Body of pancreas (tissue), 4 donors: ENCODE data around the gene ST3GAL3. TPM values are rescaled to one million over a fixed set of nuclear protein-coding genes. Genes with fewer than 3 reads are reported as not detected.

ENCODE experiments used
- ATAC-seq: fragments of 150-250 bp; one replicate; pipeline ENCODE4 v1.9.1; 2016
- DNase-seq, 4 donors: peaks; one replicate each; pipeline ENCODE4 v3.0.0-alpha.2; 2019
- H3K27ac ChIP-seq, 4 donors: fragments of 200-600 bp; sonication (generic); 1 replicate in 3 of 4; 2 replicates in 1 of 4; pipeline versions ENCODE4 v1.5.1 to v1.6.1; 2016 to 2019; ENCODE audit warnings: mild to moderate bottlenecking in 1 of 4, mixed read lengths in 1 of 4, moderate library complexity in 1 of 4
- H3K27me3 ChIP-seq, 2 donors: fragments of 200-600 bp; sonication (generic); one replicate each; pipeline ENCODE4 v1.6.0; 2016; ENCODE audit warnings: mild to moderate bottlenecking in 1 of 2
- H3K36me3 ChIP-seq, 2 donors: fragments of 200-600 bp; sonication (generic); replicated peaks in 1 of 2; 2 replicates each; pipeline ENCODE4 v1.5.1; 2016; ENCODE audit warnings: low read depth in 2 of 2; ENCODE audit not compliant: insufficient read depth in 1 of 2
- H3K4me1 ChIP-seq: fragments of 200-600 bp; sonication (generic); one replicate; pipeline ENCODE4 v1.6.0; 2016
- H3K4me3 ChIP-seq, 2 donors: fragments of 200-600 bp; sonication (generic); 1 replicate in 1 of 2; 2 replicates in 1 of 2; pipeline ENCODE4 v1.5.1; 2016 to 2019
- H3K9me3 ChIP-seq, 3 donors: fragments of 200-600 bp; sonication (generic); 1 replicate in 2 of 3; 2 replicates in 1 of 3; pipeline ENCODE4 v1.5.1; 2016
- CTCF ChIP-seq, 7 experiments: fragments of 450-650 bp in 4 of 7; fragments of 200-600 bp in 3 of 7; sonication (generic) in 3 of 7; IDR thresholded peaks; one replicate each; pipeline ENCODE4 v1.5.1; 2016 to 2019; ENCODE audit warnings: antibody characterized with exemption in 7 of 7
- POLR2A ChIP-seq, 3 donors: fragments of 450-650 bp; IDR thresholded peaks; one replicate each; pipeline ENCODE4 v1.6.1; 2016; ENCODE audit warnings: antibody characterized with exemption in 3 of 3, mild to moderate bottlenecking in 2 of 3
- WGBS, 2 donors: methylation state at CpG; one replicate each; pipeline ENCODE4 v1.1.5; 2017; 5-methylcytosine and 5-hydroxymethylcytosine counted together
- intact Hi-C: fragments of 100-400 bp; cut with DNase I; formaldehyde crosslinking; loops from one replicate; pipeline ENCODE4 v1.15.1; 2023
- total RNA-seq, 2 donors: library from RNA; depleted of rRNA; stranded (reverse); fragments of >200 nt; gene quantifications; one replicate each; pipeline ENCODE4 v1.1.0, GENCODE V29; 2016

Gene ST3GAL3
- total RNA-seq, 2 donors from 2014 or later: 14.5 to 15.2 TPM

GRCh38 chr1:43937179-43937865 lies 230.0 kb downstream of the ST3GAL3 start:
- Histone ChIP-seq H3K4me1 (peaks cover 45% of the 10 kb centered on the region), H3K27ac (peak overlapping the region in 3 of 4 donors; percentile 77 to 84 (median 80)), H3K36me3 (no peaks in the 10 kb centered on the region), H3K9me3 (no peaks in the 10 kb centered on the region), H3K4me3 (no peak overlapping the region), H3K27me3 (no peaks in the 10 kb centered on the region)
- WGBS, 2 donors: 49 to 73% methylated on average over 8 of the region's 8 CpGs
- DNase-seq (peak in 1 of 4 donors; percentile 32), ATAC-seq (no peak)
- no peak for TF ChIP-seq POLR2A (IDR thresholded peaks at IDR 0.05)
- no peak for TF ChIP-seq CTCF (IDR thresholded peaks at IDR 0.05)
- intact Hi-C loops: loop anchor here (10.0 kb wide), 1 partner anchor 173 kb away; no protein-coding TSS in a partner anchor

GRCh38 chr1:43938383-43938782 lies 231.0 kb downstream of the ST3GAL3 start:
- Histone ChIP-seq H3K4me3 (no peak overlapping the region), H3K27ac (no peak overlapping the region), H3K27me3 (no peaks in the 10 kb centered on the region), H3K4me1 (peaks cover 39% of the 10 kb centered on the region), H3K36me3 (no peaks in the 10 kb centered on the region), H3K9me3 (no peaks in the 10 kb centered on the region)
- intact Hi-C loops: loop anchor here (10.0 kb wide), 1 partner anchor 174 kb away; no protein-coding TSS in a partner anchor
- WGBS, 2 donors: 88 to 91% methylated on average over 9 to 10 of the region's 10 CpGs
- ATAC-seq (no peak), DNase-seq (no peak)
- TF ChIP-seq POLR2A (IDR thresholded peaks at IDR 0.05) (no peak), CTCF (IDR thresholded peaks at IDR 0.05) (no peak)

- Histone ChIP-seq H3K27me3 (no peaks in the 10 kb centered on the region), H3K36me3 (no peaks in the 10 kb centered on the region), H3K4me1 (peaks cover 33% of the 10 kb centered on the region), H3K4me3 (no peak overlapping the region), H3K27ac (no peak overlapping the region), H3K9me3 (no peaks in the 10 kb centered on the region)
- intact Hi-C loops: loop anchor here (10.0 kb wide), 1 partner anchor 174 kb away; no protein-coding TSS in a partner anchor
- 66 to 71% methylated on average over 2 to 3 of the region's 3 CpGs for WGBS, 2 donors
- TF ChIP-seq POLR2A (IDR thresholded peaks at IDR 0.05): no peak
- no peak for TF ChIP-seq CTCF (IDR thresholded peaks at IDR 0.05)
- DNase-seq: no peak
- no peak for ATAC-seq
These were observed 231.7 kb downstream of the ST3GAL3 start for GRCh38 chr1:43938892-43939587.

GRCh38 chr1:43942411-43942810 lies 235.1 kb downstream of the ST3GAL3 start:
- H3K27me3 ChIP-seq: no peaks in the 10 kb centered on the region
- no peaks in the 10 kb centered on the region for H3K36me3 ChIP-seq
- WGBS, 2 donors: 80 to 88% methylated on average over 3 of the region's 3 CpGs
- H3K27ac ChIP-seq: no peak overlapping the region
- intact Hi-C loops: no loop called here
- H3K4me3 ChIP-seq: no peak overlapping the region
- ATAC-seq (no peak), DNase-seq (no peak)
- H3K9me3 ChIP-seq: no peaks in the 10 kb centered on the region
- no peak for TF ChIP-seq POLR2A (IDR thresholded peaks at IDR 0.05)
- TF ChIP-seq CTCF (IDR thresholded peaks at IDR 0.05): no peak
- H3K4me1 ChIP-seq: peaks cover 27% of the 10 kb centered on the region
